KOPT-K1 (cell line): ENCODE data around the gene CACHD1.

ENCODE experiments used
- H3K27ac ChIP-seq: fragments of 200-600 bp; sonication (generic); 2 replicates; pipeline ENCODE4 v1.5.1; 2016; ENCODE audit warnings: antibody characterized with exemption, mild to moderate bottlenecking, low read depth, low read length; ENCODE audit not compliant: poor library complexity, severe bottlenecking
- H3K36me3 ChIP-seq: fragments of 200-600 bp; sonication (generic); 2 replicates; pipeline ENCODE4 v1.5.1; 2017; ENCODE audit warnings: antibody characterized with exemption, mild to moderate bottlenecking, low read length, moderate library complexity; ENCODE audit not compliant: insufficient read depth
- H3K9me3 ChIP-seq: fragments of 200-600 bp; sonication (generic); 2 replicates; pipeline ENCODE4 v1.5.1; 2017; ENCODE audit warnings: antibody characterized with exemption, low read length, mild to moderate bottlenecking; ENCODE audit not compliant: insufficient read depth, poor library complexity, severe bottlenecking

The CACHD1 gene

DNA sequence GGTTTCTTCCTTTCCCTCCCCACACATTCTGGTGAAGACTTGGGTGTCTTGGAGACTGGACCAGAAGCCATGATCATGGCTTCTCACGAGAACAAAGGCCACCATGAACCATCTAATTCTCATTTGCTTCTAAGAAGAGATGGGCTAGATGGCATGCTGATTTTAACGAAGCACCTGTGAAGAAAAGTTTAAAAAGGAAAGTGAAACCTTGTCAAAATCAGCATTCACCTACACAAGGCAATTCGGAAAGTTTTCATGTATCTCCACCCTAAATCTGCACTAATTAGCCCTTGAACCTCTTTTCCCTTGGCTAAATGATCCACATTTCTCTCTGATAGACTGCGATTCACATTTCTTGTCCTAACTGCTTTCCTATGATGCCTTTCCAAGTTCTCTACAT, 160.7 kb downstream of the CACHD1 start:
- Histone ChIP-seq H3K27ac (no peak overlapping the region), H3K36me3 (no peaks in the 10 kb centered on the region), H3K9me3 (no peaks in the 10 kb centered on the region)

DNA sequence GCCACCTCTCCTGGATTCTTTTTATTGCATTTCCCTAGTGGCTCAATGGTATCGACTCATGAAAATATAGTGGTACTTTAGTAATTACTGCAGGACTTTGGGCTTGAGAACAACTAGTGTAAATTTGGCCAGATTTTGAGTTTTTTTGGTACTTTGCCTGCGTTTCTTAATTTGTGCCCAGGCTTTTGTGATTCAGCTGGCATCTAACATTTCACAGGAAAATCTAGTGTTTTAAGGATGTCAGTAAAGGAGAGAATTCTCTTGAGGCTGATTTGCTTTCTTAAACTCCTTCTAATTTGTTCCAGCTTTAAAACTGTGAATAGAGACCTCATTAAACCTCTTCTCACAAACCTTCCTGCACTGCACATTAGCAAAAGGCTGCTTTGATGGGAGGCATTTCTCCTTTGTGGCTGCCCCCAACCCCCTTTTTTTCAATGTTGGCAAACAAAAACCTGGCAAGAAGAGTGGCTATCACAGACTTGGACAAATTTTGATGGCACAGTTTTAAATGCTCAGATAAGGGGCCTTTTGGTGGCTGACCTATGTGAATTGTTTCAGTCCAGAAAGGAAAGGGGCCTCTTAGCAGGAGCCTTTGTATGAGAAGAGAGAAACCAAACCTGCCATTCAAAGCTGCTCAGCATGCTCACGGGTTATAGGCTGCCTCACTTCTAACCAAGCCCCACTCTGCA, 161.6 kb downstream of the CACHD1 start:
- Histone ChIP-seq H3K27ac (no peak overlapping the region), H3K9me3 (no peaks in the 10 kb centered on the region), H3K36me3 (no peaks in the 10 kb centered on the region)

DNA sequence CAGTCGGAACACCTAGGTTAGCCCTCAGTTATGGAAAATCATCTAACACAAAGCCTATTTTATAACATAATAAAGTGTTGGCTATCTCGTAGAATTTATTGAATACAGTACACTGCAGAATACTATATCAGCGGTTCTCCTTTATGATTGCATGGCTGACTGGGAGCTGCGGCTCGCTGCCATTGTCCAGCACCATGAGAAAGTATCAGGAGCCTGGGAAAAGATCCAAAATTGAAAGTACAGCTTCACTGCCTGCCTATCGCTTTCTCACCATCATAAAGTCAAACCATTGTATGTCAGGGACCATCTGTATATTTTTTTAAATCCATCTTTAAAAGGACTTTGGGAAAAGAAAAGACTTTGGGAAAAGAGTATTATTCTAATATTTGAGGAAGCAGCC, 163.0 kb downstream of the CACHD1 start:
- Histone ChIP-seq H3K27ac (no peak overlapping the region), H3K9me3 (no peaks in the 10 kb centered on the region), H3K36me3 (no peaks in the 10 kb centered on the region)

DNA sequence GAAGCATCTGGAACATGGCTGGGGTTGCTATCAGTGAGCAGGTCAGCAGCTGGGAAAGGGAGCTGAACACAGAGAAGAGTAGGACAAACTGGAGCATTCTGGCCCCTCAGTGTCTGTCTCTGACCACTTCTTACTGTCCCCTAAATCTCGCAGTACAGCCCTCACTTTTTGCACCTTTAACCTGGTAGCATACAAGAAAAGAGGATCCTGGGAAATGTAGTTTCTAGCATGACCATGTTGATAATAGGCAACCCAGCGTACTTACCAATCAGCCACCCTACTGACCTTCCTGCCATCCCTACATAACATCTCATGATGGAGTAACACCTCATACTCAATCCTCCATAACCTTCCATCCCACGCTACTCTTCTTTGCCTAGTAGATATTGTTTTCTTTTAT, 175.8 kb downstream of the CACHD1 start:
- H3K36me3 ChIP-seq, result no peaks in the 10 kb centered on the region
- no peak overlapping the region for H3K27ac ChIP-seq
- no peaks in the 10 kb centered on the region for H3K9me3 ChIP-seq

DNA sequence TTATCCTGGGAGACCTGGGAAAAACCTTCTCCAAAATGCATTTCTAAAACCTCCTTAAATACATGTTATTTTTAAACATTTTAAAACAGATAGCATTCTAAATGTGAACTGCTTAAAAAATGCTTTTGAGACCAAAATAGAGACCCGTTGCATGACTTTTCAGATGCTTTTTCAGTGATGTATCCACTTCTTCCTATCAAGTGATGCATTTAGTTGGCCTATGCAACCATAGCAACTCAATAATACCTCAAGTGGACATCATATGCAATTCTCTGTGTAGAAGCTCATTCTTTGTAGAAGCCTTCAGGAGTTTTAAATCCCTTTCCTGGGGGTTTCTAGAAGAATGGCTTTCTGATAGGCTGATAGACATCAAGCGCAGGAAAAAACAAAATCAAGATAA, 180.5 kb downstream of the CACHD1 start:
- H3K36me3 ChIP-seq, result no peaks in the 10 kb centered on the region
- H3K27ac ChIP-seq, result no peak overlapping the region
- no peaks in the 10 kb centered on the region for H3K9me3 ChIP-seq

DNA sequence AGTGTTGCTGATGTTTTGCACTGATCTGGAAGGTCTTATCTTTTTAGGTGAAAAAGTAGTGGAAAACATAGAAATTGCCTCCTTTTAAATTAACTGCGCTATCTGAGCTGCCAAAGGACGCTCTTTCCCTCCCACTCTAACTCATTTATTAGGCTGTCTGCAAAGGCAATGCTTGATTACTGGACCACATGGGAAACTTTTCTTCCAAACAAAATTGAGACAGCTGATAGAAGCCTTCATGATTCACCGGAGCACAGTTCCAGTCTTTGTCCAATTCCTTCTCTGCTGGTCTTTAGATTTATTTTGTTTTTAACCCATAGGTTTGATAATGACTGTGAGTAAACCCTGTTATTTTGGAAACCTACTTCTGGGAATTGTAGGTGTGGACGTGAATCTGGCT, 181.9 kb downstream of the CACHD1 start:
- H3K9me3 ChIP-seq, result no peaks in the 10 kb centered on the region
- H3K36me3 ChIP-seq, result no peaks in the 10 kb centered on the region
- no peak overlapping the region for H3K27ac ChIP-seq

DNA sequence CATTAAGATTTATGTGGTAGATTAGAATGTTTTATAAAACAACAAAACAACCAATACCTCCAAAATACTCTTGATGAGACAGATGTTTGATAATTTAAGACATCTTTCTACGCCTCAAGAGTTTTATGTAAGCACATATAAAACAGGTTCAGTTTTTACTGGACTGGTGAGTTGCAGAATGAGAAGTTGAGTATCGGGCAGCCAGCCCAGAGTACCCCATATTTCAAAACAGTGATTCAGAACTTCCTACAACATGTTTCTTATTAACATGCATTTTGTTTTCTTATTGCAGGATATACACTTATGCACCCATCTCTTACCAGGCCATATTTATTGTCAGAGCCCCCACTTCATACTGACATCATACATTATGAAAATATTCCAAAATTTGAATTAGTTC, 183.5 kb downstream of the CACHD1 start:
- Histone ChIP-seq H3K36me3 (no peaks in the 10 kb centered on the region), H3K27ac (no peak overlapping the region)

DNA sequence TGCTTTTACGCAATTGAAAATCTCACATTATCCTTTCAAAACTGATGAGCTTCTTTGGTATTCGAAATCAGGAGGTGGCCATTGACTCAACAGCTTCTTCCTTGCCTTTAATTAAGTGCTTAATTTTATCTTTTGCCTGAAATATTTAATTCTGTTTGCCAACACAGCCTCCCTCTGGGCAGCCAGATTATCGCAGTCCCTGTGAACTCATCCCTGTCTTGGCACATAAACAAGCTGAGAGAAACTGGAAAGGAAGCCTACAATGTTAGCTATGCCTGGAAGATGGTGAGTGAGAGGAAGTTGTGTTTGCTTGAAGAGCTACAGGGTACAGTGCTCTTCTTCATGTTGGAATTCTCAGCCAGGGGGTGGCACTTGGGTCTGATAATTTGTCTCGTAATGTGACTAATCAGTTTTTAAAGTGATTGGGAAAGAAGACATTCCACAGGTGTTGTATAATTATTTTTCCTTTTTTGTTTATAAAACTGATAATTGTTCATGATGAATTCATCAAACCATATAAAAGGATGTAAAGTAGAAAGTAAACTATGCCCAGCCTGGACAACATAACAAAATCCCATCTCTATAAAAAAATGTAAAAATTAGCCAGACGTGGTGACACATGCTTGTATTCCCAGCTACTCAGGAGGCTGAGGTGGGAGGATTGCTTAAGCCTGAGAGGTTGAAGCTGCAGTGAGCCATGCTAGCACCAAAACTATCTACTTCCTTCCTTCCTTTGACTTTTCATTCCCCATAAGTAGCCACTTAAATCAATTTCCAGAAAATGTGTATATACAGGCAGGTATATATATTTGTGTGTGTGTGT, 184.8 kb downstream of the CACHD1 start:
- Histone ChIP-seq H3K36me3 (no peaks in the 10 kb centered on the region), H3K9me3 (no peaks in the 10 kb centered on the region), H3K27ac (no peak overlapping the region)

More for the DNA sequence above, 183.5 kb downstream of the CACHD1 start:
- no peaks in the 10 kb centered on the region for H3K9me3 ChIP-seq

DNA sequence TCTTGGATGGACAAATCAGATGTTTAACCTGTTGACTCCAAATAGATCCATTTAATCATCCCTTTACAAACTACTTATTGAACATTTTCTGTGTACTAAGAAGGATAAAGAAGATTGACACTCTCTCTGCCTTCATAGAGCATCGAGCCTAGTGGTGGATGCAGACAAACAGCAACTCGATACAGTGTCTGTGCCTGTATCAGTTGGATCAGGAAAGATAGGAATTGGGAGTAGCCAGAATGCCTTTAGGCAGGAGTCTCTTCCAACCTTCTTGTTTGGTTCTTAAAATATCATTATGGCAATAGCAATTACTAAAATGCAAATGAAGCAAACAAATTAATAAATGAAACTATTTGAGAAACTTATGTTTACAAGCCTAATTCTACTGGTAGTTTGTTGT, 185.9 kb downstream of the CACHD1 start:
- Histone ChIP-seq H3K27ac (no peak overlapping the region), H3K36me3 (no peaks in the 10 kb centered on the region), H3K9me3 (no peaks in the 10 kb centered on the region)

DNA sequence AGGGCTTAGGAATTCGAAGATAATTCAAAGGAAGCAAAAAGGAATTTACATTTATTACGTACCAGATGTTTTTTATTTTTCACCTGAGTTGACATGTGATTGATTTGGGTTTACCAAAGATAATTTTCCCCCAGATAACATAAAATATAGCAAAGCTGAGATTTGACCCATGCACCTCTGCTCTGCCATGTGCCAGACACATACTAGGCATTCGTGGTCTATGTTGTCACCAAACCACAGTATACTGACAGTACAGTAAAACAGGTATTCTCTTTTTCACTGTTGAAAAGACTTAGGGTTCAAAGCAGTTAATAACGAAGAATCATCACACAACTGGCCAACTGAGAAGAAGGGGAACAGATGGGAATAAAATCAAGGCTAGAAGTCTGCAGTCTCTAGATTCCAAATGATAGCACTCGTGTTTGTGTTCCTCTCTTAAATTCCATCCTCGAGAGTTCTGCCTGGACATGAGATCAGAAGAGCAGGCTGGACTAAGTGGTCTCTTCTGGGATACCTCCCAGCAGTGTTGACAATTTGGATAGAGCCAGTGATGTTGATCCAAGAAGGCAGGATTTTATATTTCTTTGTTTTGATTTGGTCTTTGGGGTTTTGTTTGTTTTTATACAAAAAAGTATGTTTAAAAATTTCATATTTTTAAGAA, 189.7 kb downstream of the CACHD1 start:
- no peaks in the 10 kb centered on the region for H3K9me3 ChIP-seq
- no peak overlapping the region for H3K27ac ChIP-seq
- no peaks in the 10 kb centered on the region for H3K36me3 ChIP-seq

DNA sequence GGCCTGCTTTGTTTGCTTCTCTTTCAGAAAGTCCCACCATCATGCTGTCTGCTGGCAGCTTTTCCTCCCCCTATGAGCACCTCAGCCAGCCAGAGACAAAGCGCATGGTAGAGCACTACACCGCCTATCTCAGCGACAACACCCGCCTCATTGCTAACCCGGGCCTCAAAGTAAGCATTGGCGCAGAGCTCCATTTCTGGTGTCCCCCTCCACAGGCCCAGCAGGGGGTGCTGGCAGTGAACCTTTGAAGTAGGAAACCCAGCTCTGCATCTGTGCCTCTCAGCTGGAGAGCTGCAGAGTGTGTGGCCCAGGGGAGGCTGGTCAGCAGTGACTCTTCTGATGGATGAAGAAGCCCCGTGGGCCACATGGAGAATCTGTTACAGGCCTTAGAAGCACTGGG, 193.7 kb downstream of the CACHD1 start:
- Histone ChIP-seq H3K9me3 (no peaks in the 10 kb centered on the region), H3K27ac (no peak overlapping the region), H3K36me3 (no peaks in the 10 kb centered on the region)

DNA sequence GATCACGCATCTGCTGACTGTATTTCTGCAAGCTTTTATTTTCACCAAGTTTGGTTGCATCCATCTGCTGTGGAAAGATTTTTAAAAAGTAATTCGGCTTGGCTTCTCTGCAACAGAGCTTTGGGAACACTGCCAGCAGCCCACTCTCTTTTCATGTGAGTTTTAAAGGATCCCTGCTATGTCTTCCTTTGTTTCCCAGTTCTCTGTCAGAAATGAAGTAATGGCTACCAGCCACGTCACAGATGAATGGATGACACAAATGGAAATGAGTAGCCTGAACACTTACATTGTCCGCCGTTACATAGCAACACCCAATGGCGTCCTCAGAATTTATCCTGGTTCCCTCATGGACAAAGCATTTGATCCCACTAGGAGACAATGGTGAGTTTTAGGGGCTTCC, 194.4 kb downstream of the CACHD1 start:
- Histone ChIP-seq H3K36me3 (no peaks in the 10 kb centered on the region), H3K27ac (no peak overlapping the region), H3K9me3 (no peaks in the 10 kb centered on the region)

DNA sequence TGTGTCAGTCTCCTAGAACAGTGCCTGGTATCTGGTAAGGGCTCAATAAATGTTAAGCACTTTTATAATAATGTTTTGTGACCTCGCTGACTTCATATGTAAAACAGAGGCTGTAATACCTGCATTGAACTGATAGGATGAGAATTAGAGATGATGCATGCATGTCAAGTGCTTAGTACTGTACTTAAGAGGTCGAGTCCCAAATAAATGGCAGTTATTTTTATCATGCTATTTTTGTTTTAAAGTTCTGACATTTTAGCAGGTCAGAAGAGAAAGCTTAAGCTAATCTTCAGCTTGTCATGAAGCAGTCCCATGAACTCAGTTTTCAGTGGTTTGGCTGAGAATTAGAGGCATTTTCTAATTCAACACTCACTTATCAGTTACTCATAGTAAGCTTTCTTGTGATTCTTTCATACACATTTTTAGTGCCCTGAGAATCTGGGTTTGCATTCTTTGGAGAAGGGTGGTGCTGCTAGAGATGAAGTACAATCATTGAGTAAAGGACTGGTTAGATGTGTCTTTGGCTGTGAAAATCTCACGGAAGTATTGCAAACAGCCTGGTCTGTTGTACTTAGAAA, 199.3 kb downstream of the CACHD1 start:
- no peaks in the 10 kb centered on the region for H3K9me3 ChIP-seq
- no peak overlapping the region for H3K27ac ChIP-seq
- H3K36me3 ChIP-seq, result no peaks in the 10 kb centered on the region

DNA sequence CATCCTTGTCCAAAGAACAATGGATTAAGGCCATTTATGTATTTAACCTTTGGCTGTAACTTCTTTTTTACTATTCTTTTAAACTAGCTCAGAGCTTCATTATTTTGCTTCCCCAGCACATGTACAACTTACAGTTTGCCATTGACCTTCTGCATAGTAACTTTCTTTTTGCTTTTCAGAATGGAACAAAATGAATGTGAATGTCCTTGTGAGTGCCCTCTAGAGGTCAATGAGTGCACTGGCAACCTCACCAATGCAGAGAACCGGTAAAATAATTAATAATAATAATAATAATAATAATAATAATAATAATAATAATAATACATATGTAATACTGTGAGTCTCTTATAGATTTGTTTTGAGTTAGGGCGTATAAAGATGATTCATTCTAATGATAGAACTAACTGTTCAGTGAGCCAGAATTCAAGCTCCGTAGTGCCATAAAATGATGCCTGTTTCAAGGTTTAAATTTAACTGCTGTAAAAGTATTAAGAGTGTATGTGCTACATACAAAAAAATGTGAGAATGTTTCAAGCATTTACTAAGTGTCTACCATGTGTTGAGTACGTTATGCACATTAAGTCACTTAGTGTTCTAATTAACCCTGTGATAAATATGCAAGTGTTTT, 205.9 kb downstream of the CACHD1 start:
- no peaks in the 10 kb centered on the region for H3K36me3 ChIP-seq
- H3K9me3 ChIP-seq, result no peaks in the 10 kb centered on the region
- no peak overlapping the region for H3K27ac ChIP-seq

DNA sequence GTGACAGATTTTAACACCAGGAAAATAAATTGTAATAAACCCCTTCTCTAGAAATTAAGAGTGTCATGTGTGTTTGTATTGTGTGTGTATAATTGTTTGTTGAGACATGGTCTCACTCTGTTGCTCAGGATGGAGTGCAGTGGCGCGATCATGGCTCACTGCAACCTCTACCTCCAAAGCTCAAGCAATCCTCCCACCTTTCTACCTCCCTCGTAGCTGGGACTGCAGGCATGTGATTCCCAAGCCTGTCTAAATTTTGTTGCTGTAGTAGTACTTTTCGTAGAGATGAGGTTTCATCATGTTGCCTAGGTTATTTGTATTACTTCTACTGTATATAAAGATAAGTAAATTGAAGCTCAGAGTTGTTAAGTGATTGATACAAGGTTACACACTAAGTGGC, 206.5 kb downstream of the CACHD1 start:
- Histone ChIP-seq H3K36me3 (no peaks in the 10 kb centered on the region), H3K9me3 (no peaks in the 10 kb centered on the region), H3K27ac (no peak overlapping the region)
